ENCODE measurements around the gene STK32C.
"Not testable (repeated sequence)": the region's sequence is repeated elsewhere in the genome, so short reads cannot be mapped to it uniquely, and the experiment has no call there.

STK32C gene

DNA sequence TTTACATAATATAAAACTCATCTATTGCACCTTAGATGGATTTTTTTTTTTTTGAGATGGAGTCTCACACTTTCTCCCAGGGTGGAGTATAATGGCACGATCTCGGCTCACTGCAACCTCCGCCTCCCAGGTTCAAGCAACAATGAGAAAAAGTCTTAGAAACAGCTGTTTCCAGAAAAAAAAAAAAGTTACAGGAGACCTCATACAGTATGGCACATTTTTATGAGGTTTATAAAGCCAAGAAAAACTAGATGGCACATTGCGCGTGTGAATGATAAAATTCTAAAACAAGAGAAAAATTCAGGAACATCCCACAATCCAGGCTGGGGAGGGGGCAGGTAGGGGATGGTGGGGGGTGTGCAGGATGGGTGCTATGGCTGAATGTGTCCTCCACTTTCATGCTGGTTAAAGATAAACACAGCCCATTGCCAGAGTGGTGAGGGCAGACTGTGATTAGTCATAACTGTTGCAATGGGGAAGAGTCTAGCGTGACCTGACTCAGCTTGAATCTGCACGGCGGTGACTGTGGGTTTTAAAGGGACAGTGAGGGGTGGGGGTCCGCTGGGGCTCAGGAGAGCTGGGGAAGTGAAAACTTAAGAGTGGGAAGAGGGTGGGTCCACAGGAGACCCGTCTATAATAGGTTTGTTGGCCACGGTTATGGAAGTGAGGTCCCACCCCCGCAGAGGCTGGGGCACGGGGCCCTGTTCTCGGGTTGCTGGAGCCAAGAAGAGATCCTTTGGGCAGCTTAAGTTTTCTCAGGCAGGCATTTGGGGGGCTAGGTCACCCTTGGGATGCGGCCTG, 12.3 kb upstream of the STK32C start:
- DNase-seq (ENCODE audit: low read depth in 2 of 2): peak; percentile 37 to 54

DNA sequence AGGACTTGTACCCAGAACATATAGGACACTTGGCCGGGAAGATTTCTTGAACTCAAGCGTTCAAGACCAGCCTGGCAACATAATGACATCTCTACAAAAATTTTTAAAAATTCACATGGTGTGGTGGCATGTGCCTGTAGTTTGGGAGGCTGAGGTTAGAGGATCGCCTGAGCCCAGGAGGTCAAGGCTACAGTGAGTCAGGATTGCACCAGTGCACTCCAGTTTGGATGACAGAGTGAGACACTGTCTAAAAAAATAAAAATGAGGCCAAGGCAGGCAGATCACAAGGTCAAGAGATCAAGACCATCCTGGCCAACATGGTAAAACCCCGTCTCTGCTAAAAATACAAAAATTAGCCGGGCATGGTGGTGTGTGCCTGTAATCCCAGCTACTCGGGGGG, 9.7 kb upstream of the STK32C start:
- DNase-seq (ENCODE audit: low read depth in 2 of 2): not testable (repeated sequence)

DNA sequence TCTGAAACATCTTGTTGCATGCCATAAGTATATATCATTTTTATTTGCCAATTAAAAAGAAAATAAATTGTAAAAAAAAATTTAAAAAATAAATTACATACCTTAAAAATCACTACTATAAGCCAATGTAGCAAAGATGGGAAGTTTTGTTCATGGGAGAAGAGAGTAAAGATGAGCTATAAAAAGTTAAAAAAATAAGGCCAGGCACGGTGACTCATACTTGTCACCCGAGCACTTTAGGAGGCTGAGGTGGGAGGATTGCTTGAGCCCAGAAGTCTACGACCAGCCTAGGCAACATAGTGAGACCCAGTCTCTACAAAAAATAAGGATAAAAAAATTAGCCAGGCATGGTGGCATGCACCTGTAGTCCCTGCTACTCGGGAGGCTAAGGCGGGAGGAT, 8.4 kb upstream of the STK32C start:
- no peak for DNase-seq (ENCODE audit: low read depth in 2 of 2)

DNA sequence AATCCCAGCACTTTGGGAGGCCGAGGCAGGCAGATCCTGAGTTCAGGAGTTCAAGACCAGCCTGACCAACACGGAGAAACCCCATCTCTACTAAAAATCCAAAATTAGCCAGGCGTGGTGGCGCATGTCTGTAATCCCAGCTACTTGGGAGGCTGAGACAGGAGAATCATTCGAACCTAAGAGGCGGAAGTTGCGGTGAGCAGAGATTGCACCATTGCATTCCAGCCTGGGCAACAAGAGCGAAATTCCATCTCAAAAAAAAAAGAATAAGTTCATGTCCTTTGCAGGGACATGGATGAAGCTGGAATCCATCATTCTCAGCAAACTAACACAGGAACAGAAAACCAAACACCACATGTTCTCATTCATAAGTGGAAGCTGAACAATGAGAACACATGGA, 7.1 kb upstream of the STK32C start:
- DNase-seq (ENCODE audit: low read depth in 2 of 2): not testable (repeated sequence)

DNA sequence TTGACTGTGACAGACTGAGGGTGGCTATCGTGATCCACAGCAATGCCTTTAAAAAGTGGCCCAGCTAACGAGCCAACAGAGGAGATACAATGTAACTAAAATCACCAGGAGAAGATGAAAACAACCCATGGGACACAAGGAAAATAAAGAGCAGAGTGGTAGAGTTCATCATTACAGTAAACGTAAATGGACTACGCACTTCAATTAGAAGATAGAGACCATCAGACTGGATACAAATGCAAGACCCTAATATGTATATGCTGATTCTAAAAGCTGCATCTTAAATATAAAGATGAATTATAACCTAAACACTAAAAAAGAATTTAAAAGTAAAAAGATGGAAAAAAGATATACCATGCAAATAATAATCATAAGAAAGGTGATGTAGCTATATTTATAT, 6.6 kb upstream of the STK32C start:
- DNase-seq (ENCODE audit: low read depth in 2 of 2): no peak

DNA sequence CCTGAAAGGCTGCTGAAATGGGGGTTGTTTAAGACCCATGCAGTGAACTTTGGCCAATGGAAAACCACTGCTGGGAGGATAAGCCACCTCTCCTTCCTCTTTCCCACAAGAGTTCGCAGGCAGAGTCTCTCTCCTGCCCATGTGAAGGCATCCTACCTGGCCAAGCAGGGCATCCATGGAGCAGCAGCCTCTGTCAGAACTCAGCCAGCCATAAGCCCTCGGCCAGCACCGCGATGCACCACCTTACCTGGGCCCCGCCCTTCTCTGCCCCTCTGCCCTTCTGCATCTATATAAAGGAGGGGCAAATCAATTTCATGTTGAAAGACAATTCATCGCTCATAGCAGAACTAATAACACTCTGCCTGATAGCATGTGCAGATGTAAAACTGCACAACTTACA, 6.1 kb upstream of the STK32C start:
- DNase-seq (ENCODE audit: low read depth in 2 of 2): no peak

DNA sequence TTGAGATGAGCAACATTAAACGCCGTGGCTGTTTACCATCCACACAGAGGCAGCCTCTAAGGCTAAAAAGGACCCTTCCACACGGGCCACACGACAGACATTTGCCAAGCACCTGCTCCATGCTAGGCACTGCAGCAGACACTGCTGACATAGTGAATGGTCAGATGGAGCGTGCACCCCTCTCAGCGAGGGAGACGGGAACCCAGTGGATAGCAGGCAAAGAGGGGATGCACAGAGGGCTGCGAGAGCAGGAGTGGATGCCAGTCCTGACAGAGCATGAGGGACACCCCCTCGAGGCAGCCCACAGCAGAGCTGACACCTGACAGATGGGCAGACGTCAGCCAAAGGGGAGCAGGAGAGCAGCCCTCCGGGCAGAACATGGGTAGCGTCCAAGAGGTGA, 5.6 kb upstream of the STK32C start:
- DNase-seq (ENCODE audit: low read depth in 2 of 2): no peak

DNA sequence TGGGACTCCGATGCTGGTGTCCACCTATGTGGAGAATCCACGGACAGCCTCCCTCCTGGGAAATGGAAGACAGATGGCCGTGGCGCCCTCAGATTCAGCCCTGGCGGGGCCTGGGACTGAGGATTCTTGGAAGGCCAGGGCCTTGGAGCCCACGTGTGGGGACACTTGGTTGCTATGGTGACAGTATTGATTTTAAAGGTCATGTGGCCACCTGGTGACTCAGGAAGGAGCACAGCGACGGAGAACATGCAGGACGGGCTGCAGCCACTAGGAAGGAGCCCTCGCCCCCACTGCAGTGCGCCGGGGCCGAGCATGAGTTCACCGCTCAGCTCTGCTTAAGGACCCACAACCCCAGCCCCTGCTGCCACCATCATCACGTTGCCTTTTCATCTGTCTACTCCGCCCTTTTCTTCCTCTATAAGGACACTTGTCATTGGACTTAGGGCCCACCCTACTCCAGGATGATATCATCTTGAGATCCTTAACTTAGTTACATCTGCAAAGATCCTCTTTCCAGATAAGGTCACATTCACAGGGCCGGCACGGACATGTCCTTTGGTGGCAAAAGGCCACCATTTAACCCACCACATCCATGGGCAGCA, 3.7 kb upstream of the STK32C start:
- DNase-seq (ENCODE audit: low read depth in 2 of 2): no peak

DNA sequence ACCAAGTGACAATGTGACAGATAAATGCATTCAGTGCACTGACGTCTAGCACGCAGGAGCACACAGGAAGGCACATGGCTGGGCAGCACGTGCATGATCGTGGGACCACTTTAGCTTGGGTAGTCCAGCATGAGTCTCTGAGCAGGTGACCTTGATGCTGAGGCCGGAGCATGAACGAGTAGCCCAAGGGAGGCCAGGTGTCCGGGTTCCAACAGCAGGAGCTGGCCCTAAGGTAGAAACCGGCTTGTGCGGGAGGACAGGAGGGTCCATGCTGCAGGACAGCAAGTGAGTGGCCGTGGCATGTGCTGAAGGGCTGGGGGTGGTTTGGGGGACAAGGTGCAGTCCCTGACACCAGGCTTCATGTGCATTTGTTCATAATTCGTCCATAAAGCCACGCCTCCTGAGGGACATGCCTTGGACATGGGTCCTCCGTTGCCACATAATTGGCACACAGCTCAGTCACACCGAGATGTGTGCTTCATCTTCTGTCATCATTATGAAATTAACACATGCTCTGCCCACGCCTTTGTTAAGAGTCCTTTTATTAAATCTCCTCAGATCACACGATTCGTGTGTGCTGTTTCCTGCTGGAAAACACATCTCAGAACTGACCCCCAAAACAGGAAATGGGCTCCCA, 3.1 kb upstream of the STK32C start:
- DNase-seq (ENCODE audit: low read depth in 2 of 2): no peak

DNA sequence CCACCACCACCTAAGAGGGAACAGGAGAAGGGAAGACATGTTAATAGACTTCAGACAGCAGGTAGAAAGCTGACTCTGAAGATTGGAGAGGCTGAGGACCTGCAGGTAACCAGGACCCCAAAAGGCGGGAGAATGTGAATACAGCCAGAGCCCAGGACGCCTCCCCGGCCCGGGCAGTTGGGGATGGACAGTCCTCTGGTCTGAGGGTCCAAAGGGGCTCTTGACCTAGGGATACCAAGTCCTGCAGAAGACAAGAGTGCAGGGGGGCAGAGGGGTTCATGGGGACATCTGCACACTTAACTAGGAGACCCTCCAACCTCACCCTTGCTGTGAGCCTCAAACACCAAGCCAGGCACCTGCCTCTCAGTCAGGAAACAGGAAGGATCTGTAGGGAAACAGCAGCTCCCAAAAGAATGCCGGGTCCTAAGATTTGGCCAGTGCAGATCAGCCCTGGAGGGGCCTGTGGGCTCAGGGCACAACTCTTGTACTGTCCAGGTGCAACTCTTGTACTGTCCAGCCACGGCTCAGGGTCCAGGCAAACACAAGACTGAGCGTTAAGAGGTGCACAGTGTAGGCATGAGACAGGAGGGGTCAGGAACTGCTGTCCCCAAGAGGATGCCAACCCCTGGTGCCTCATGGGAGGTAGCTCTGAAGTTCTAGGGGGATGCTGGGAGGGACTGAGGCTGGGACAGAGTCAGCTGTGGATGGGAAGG, 2.3 kb upstream of the STK32C start:
- no peak for DNase-seq (ENCODE audit: low read depth in 2 of 2)

DNA sequence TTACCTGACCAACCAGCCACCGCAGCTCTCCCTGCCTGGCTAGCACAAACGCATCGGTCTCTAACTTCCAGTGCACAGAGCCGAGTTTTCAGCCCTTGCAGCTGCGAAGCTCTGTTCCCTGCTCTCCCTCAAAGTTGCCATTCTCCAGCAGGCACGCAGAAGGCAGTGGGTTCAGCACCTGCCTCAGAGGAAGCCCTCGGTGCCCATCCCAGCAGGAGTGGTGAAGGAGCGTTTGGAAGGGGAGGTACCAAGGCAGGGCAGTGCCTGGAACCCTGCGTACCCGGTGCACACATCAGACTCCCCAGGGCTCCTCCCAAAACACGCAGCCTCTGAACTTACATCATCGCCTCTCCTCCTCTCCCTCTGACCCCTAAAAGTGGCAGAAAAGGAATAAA, 1.7 kb upstream of the STK32C start:
- DNase-seq (ENCODE audit: low read depth in 2 of 2): no peak

DNA sequence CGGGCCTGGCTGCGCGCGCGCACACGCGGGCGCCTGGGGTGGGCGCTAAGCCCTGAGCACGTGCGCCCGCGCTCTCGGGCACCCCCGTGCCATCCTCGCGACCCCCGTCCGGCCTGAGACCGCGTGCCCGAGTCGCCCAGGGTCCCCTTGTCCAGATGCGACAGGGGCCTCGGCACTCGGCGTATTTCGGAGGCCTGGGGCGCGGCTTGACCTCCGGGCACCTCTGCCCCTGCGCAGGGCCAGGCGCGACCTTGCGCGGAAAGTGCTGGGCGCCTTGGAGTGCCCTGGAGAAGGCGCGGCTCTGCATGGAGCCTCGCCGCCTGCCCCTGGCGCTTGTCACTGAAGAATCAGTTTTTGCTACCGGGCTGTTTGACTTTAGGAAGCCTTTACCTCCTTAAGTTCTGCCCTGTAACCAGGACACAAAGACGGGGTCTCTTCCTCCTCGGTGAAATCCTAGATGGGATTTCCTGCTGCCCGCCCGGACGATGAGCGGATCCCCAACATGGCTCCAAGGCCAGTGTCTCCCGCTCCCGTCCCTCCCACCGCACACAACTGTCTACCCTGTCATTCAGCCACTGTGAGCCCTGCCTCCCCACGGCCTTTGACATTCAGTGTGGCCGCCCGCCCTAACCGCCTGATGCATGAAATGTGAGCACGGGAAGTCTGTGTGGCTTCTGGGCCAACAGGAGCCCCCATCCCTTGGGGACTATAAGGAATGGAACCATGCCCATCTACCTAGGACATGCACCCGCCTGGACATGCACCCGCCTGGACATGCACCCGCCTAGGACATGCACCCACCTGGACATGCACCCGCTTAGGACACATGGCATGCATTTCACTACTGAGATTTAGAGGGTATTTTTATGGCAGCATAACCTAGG, 1.1 kb upstream of the STK32C start:
- DNase-seq (ENCODE audit: low read depth in 2 of 2): no peak

DNA sequence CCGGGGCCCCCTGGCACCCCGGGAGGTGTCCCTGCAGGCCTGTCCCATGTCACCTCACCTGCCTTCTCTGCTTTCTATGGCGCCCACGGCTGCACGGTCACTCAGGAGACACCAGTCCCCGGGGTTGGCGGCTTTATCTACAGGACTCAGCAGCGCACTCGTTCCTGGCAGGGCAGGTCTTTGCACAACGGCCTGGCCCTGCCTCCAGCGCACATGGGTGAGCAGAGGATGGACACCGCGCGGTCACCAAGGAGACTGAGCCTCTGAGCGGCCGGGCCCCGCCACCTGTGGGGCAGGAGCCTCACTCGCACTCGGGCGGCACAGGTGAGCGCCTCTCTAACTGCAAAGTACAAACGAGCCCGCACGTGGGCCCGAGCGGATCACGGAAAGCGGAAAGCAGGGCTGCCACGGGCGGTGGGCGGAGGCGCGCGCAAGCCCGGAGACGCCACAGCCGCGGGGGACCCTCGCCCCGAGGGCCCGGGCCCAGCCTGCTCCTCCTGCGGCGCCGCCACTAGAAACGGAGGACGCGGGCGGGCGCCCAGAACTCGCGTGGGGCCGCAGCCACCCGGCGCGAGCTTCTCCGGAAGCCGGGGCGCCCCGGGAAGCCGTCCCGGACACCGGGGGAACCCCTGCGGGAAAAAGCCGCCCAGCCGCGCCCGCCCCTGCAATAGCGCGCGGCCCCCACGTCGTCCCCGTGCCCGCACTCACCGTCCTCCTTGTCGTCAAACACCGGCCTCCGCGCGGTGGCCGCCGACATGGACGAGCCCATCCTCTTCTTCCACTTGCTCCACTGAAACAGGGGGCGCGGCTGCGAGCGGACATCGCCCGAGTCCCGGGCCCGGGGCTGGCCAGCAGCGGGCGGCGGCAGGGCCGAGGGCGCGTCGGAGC, 642 bp downstream of the STK32C start:
- DNase-seq (ENCODE audit: low read depth in 2 of 2): no peak

DNA sequence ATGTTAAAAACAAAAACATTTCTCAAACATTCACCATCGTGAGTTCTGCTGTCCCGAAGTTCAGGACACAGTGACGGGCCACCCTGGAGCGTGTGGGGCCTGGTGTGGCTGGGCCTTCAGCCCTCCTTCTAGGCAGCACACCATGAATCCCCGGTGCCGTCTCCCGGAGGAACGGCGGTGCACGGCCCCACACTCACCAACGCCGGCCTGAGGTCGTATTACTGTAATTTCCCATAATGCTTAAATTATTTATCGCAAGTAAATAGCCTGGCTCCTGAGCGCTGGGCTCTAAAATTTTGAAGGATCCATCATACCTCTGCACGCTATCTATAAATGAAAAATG, 1.4 kb downstream of the STK32C start:
- DNase-seq (ENCODE audit: low read depth in 2 of 2): no peak

DNA sequence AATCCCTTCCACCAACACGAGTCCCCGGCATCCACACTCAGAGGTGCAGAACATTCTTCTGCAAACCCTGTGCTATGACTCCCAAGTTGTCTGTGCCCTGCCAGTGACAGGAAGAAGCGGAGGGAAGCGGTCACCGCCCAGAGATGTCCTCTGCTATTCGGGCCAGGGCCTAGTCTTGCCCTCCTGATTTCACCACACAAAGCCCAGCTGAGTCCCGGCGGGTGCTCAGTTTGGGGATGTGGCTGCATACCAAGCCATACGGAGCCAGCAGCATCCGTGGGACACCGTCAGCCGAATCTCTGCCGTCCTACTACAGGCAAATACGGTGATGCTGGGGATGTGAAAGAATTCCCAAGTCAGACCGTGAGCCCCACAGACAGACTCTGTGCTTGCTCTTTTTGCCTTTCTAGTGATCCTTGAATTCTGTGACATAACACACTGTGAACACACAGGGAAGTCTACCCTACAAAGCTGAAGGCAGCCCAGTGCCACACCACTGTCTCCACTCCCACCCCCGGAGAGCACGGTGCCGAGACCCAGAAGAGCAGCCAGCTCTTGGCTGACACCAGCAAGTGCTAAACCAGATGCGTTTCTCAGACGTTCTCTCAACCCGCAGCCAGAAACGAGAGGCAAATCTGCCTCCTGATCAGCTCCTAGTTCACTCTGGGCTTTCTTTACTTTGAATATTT, 2.0 kb downstream of the STK32C start:
- no peak for DNase-seq (ENCODE audit: low read depth in 2 of 2)

DNA sequence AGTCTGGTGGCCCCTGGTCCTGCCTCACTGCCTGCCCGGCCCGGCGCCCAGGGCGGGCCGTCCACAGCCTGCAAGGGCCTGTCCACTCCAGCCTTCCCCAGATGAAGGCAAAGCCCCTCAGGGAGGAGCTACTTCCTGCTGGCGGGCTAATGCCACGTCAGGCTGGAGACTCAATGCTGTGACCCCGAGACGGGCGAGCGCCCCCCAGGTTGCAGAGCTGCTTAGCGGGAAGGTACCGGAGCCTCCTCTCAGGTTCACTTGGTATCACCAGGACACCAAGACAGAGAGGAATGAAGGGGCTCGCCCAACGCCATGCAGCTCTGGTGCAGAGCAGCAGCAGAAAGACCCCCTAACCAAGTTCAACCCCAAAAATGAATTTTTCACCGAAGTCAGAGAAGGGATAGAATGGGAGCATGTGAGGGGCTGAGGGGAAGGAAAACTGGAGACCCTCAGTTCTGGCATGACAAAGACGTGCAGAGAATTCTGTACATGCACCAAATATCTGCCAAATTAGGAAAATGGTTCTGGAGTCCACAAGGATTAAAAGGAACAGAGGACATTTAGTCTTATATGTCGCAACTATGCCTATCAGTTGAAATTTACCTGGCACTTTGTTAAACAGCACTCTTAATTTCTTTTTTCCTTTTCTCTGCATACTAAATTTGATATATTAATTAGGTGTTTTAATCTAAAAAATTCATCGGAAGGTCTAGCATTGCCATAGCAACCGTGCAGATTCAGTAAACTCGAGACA, 2.8 kb downstream of the STK32C start:
- DNase-seq (ENCODE audit: low read depth in 2 of 2): no peak

DNA sequence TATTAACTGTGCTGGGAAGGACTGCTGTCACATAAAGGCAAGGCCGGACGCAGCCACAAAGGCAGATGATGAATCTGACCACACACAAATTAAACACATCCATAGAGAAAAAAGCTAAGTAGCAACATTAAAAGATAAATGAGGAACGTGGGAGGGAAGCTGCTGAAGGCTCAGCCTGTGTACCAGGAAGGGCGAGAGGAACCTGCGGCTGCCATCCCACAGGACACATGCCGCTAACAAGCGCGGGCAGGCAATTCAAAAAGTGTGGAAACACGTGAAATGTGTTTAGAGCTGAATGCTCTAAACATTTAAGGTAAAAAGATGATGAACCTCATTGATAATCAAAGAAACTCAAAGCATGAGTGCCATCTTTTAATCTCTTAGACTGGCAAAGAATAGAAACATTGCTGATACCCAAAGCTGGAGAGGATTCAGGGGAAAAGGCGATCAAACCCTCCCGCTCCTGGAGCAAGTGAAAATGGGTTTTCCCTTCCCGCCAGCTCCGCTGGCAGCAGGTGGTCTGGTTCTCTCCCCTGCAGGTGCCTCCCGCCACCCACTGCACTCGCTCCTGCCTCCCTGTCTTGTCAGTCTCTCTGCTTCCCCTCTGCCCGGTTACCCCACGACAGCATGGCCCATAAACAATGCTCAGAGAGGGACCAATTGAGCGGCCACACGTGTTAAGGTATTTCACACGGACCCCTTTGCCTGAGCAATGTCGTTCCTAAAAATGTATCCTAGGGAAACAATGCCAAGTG, 4.2 kb downstream of the STK32C start:
- no peak for DNase-seq (ENCODE audit: low read depth in 2 of 2)
